ENCODE data around the gene BLTP2.
A peak's percentile ranks its signal among the peaks of the same experiment; 100 is the strongest.
"Not testable (repeated sequence)": the region's sequence is repeated elsewhere in the genome, so short reads cannot be mapped to it uniquely, and the experiment has no call there.

BLTP2 gene

GRCh38 chr17:28646039-28646754 is 1.2 kb upstream of the BLTP2 start:
- no peak for DNase-seq

- DNase-seq = no peak
These were observed 600 bp upstream of the BLTP2 start for GRCh38 chr17:28645576-28645939.

- DNase-seq = no peak
These were observed 773 bp downstream of the BLTP2 start for GRCh38 chr17:28643983-28644786.

- no peak for DNase-seq
These were observed 3.4 kb downstream of the BLTP2 start for GRCh38 chr17:28641579-28641978.

- no peak for DNase-seq
These were observed 9.5 kb downstream of the BLTP2 start for GRCh38 chr17:28635506-28635905.

GRCh38 chr17:28634206-28634865 is 10.6 kb downstream of the BLTP2 start:
- no peak for DNase-seq

- no peak for DNase-seq
These were observed 18.1 kb downstream of the BLTP2 start for GRCh38 chr17:28626818-28627217.

GRCh38 chr17:28624148-28624547 is 20.8 kb downstream of the BLTP2 start:
- no peak for DNase-seq

GRCh38 chr17:28623696-28624095 is 21.3 kb downstream of the BLTP2 start:
- DNase-seq = no peak

GRCh38 chr17:28622186-28622585 is 22.8 kb downstream of the BLTP2 start:
- DNase-seq = no peak

GRCh38 chr17:28620010-28620409 is 24.9 kb downstream of the BLTP2 start:
- no peak for DNase-seq

GRCh38 chr17:28618464-28618863 is 26.5 kb downstream of the BLTP2 start:
- no peak for DNase-seq

- no peak for DNase-seq
These were observed 28.7 kb downstream of the BLTP2 start for GRCh38 chr17:28616281-28616680.

- DNase-seq = no peak
These were observed 29.6 kb downstream of the BLTP2 start for GRCh38 chr17:28615260-28615940.

GRCh38 chr17:28613931-28614381 is 31.0 kb downstream of the BLTP2 start, which contains the start of gene RSKR:
Gene RSKR, minus strand, starts transcription at chr17:28614185. Its CDS starts 24 bp downstream, at chr17:28614161.
- no peak for DNase-seq

- no peak for DNase-seq
These were observed 31.8 kb downstream of the BLTP2 start for GRCh38 chr17:28612936-28613872.

- no peak for DNase-seq
These were observed 32.4 kb downstream of the BLTP2 start for GRCh38 chr17:28612531-28612930.

GRCh38 chr17:28610376-28610775 is 34.6 kb downstream of the BLTP2 start:
- DNase-seq = no peak

- not testable (repeated sequence) for DNase-seq
These were observed 40.9 kb downstream of the BLTP2 start for GRCh38 chr17:28604031-28604430.

- DNase-seq = peak; percentile 55
These were observed 45.4 kb downstream of the BLTP2 start for GRCh38 chr17:28599311-28600184.

GRCh38 chr17:28598799-28599310 is 46.1 kb downstream of the BLTP2 start, which contains the start of gene SPAG5:
Gene SPAG5, minus strand, starts transcription at chr17:28599025. Its CDS starts 79 bp downstream, at chr17:28598946.
- DNase-seq = peak; percentile 67
